HG02884 (cell line): ENCODE measurements around the gene CAMK1D.

Experiments
- ATAC-seq: cut with Tn5 transposase; IDR thresholded peaks from one replicate; pipeline ENCODE4 v1.9.1; 2021; ENCODE audit warnings: mild to moderate bottlenecking, moderate library complexity; ENCODE audit not compliant: unreplicated experiment

Gene CAMK1D

DNA sequence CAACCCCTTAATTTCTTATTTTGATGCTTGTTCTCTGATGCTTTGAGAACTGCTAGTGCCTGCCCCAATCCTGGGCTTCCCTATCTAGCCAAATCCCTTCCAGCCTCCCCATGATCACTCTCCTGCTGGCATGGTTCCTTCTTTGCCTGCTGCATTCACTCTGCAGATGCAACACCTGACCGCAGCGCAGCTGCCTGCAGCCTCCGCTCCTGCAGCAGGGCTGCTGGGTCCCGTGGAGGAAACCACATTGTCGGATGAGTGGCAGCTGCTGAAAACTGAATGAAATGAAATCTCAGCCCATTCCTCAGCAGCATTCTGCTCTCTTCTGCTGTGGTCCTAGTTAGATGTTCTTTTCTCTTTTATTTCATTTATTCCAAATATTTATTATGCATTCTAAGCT is 331.9 kb downstream of the CAMK1D start:
- no peak for ATAC-seq

DNA sequence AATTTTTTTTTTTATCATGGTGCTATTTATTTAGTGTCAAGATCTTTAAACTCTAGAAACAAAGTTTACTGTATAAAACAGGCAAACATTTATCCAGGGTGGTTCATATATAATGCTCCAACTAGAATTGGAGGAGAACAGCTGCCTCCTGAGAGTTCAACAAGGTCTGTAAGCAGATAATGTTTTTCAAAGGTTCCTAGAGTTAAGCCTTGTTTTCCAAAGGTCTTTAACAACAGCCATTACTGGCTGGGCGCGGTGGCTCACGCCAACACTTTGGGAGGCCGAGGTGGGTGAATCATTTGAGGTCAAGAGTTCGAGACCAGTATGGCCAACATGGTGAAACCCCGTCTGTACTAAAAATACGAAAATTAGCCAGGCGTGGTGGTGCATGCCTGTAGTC is 335.4 kb downstream of the CAMK1D start:
- no peak for ATAC-seq

- no peak for ATAC-seq
These were observed 336.1 kb downstream of the CAMK1D start for GRCh38 chr10:12685261-12686058.

- no peak for ATAC-seq
These were observed 338.6 kb downstream of the CAMK1D start for GRCh38 chr10:12687996-12688395.

GRCh38 chr10:12689893-12690292 is 340.5 kb downstream of the CAMK1D start:
- no peak for ATAC-seq

- no peak for ATAC-seq
These were observed 341.3 kb downstream of the CAMK1D start for GRCh38 chr10:12690525-12691126.

GRCh38 chr10:12691596-12691995 is 342.2 kb downstream of the CAMK1D start:
- no peak for ATAC-seq

GRCh38 chr10:12697764-12698163 is 348.4 kb downstream of the CAMK1D start:
- ATAC-seq: no peak

DNA sequence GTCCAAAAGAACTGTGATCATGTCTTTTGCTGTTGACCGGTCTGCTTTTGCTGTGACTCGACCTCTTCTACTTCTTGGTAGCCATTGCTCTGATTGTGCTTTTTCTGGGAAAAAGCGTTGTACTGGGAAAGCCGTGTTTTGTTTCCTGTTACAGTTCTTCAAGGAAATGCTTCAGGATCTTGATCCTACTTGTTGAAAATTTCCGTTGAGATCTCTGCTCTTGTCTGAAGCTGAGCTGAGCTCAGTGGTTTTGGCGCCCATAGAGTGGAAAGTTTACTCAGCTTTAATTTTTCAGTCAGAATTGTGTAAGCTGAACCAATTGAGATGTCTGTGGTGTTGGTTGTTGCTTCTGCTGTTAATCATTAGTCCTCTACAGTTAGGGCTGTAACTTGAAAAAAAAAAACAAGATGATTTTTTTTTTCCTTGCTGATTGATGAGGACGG is 349.9 kb downstream of the CAMK1D start:
- ATAC-seq: no peak

GRCh38 chr10:12699781-12700556 is 350.6 kb downstream of the CAMK1D start:
- ATAC-seq: no peak

GRCh38 chr10:12700557-12700874 is 351.2 kb downstream of the CAMK1D start:
- ATAC-seq: no peak

DNA sequence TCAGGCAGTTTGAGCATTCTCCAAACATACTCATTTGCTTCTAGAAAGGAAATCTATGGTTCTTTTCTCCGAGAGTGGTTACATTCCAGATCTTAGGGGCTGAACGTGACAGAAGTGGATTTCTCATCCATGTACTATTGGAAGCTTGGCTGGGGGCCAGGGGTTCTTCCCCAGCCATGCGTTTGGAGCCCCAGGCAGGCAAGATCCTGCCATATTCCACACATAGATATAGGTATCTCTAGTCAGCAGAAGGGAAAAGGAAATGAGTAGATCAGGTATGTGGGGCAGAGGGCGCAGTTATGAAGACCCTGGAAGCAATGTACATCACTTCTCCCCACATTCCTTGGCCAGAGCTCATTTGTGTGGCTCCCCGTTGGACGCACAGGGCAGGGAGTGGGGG is 352.3 kb downstream of the CAMK1D start:
- no peak for ATAC-seq

DNA sequence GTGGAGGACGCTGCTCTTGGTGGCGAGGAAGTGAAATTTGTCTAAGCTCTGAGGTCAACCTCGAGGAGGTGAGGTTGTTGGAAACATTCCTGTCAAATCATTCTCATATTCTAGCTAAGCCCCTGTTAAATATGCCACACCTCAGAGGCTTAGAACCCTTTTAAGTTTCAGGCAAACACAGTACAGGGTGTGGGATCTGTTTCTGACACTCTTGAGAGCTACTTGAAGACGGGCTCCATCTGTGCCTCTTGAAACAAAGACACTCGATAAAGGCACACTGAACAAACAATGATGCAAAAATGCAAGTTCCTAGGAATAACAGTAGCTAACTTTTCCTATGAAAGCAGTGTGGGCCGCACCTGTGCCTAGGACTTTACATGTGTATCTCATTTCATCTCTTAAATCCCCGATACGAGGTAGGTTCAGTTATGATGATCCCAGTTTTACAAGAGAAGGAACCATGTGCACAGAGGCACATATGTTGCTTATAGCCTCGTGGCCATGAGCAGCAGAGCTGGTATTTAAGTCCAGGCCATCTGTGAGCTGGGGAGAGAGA is 352.9 kb downstream of the CAMK1D start:
- ATAC-seq: no peak

- no peak for ATAC-seq
These were observed 353.8 kb downstream of the CAMK1D start for GRCh38 chr10:12703126-12703525.

GRCh38 chr10:12703813-12704212 is 354.5 kb downstream of the CAMK1D start:
- ATAC-seq: no peak

- no peak for ATAC-seq
These were observed 355.1 kb downstream of the CAMK1D start for GRCh38 chr10:12704488-12704887.

DNA sequence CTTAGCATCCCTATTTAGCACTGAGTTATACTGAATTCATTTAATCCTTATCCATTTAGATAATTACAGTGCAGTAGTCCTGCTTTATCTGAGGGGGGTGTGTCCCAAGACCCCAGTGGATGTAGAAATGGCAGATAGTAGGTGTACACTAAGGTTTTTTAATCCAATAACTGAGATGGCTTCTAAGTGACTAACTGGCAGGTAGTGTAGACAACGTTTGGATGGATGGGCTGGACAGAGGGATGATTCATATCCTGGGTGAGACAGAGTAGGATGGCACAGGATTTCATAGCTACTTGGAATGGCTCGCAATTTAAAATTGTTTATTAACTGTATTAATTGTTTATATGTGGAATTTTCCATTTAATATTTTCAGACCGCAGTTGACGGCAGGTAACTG is 356.6 kb downstream of the CAMK1D start:
- ATAC-seq: no peak

DNA sequence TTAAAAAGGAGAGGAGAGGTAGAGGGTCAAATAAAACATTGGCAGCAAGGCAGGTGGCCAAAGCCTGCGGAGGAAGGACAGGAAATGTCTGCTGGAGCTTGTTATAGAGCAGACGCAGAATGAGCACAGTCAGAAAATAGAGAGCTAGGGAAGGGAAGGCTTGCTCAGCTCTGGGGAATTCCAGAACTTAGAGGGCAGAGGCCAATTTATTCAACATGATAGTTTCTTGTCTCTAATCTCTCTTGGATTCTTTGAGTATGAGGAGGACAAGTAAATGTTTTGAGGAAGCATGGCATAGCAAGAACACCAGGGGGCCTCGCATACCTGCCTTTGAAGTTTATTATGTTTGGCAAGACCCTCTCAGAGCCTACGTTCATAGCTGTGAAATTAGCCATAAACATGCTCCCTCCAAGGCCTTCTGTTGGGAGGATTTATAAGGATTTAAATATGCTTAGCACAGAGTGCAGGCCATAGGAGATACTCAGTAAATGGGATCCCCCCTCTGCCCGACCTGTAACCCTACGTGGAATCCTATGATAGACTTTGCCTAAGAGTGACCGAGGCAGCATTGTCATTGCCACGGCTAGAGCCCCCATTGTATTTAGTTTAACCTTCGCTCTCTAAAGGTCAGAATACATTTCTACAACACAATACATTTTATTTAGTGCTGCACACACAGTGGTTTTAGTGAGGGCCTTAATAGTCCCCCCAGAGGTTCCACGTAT is 358.3 kb downstream of the CAMK1D start:
- ATAC-seq: no peak

DNA sequence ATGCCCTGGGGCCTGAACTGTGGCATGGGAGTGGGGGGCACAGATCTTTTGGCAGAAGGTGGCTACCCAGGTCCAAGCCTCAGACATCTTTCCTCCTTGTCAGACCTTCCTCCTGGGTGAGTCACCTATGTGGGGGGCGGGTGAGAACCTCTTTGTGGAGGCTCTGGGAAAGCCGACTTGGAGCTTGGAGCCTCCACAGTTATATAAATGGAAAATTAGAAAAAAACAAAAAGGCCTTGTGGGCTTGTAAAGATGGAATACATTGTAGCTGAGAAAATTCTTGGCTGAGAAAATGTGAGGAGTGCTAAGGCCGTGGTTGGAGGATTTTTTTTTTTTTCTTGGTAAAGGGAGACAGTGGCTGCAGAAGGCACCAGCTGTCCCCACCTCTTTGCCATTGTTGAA is 359.7 kb downstream of the CAMK1D start:
- no peak for ATAC-seq

DNA sequence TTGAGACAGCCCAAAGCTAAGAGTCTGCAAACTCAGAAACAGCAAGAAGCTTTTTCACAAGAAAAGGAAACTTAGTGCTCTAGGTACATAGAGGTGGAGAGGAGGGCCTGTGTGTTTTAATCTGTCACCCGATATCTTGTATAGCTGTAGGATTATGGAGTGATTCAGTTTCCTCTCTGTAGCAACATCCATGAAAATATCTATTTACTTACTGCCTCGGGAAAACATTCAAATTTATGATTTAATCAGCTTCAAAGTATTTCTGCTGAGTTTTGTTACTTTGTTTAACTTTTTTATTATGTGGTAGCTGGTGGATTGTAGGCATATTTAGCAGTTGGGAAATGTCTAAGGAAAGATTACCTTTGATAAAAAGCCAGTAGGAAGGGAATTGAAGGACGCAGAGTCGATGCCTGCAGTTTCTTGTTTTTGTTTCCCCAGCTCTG is 360.2 kb downstream of the CAMK1D start:
- ATAC-seq: no peak

- ATAC-seq: no peak
These were observed 360.8 kb downstream of the CAMK1D start for GRCh38 chr10:12710157-12710556.
